ENCODE results near the gene ATF6B.

GRCh38 chr6:32083812-32084768 is 44.0 kb downstream of the ATF6B start:
- TF ChIP-seq CTCF (IDR thresholded peaks at IDR 0.05) (no peak), POLR2AphosphoS5 (IDR thresholded peaks at IDR 0.05) (no peak), POLR2A (IDR thresholded peaks at IDR 0.05) (no peak), EP300 (IDR thresholded peaks at IDR 0.05) (no peak)

Data from stomach (tissue), 4 donors.